ENCODE results near the gene TEX48.

TEX48 gene, protein sequence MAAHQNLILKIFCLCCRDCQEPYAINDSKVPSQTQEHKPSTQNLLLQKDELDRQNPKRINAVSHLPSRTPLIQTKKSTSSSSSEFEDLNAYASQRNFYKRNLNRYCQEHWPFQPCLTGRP

GRCh38 chr9:114681594-114682332 lies at the start of gene TEX48:
TEX48 (minus strand) TSS chr9:114682192; CDS start chr9:114671723, 10,469 bp downstream.
- DNase-seq, result peak; percentile 84

GRCh38 chr9:114731701-114732100 lies 49.7 kb upstream of the TEX48 start:
- no peak for DNase-seq

- no peak for DNase-seq
These were observed 47.7 kb upstream of the TEX48 start for GRCh38 chr9:114729706-114730105.

DNA sequence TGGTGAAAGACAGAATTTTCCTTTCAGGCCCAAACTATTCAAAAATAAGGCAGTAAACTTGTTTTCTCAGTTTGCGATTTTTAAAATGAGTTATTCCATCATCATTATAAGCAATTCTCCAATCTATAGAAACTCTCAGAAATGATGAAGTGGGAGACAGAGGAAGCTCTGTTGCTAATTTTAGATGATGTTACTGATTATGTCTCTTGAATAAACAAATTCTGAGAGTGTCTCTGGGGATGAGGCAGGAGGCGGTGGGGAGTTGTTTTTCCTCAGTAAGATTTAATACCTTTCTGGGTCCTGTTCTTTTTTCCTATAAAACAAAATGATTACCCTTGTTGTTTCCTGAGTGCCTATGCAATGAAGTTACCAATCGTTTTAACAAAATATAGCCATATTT lies 43.9 kb upstream of the TEX48 start:
- no peak for DNase-seq

DNA sequence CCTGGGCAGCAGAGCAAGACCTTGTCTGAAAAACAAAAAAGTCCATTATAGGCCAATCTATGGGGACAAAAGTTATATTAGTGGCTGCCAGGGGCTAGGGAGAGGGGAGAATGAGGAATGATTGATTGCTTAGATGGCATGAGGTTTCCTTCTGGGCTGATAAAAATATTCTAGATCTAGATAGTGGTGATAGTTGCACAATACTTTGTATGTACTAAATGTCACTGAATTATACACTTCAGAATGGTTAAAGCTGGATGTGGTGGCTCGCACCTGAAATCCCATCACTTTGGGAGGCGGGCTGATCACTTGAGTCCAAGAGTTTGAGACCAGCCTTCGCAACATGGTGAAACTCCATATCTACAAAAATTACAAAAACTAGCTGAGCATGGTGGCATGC lies 42.8 kb upstream of the TEX48 start:
- peak; percentile 30 for DNase-seq

DNA sequence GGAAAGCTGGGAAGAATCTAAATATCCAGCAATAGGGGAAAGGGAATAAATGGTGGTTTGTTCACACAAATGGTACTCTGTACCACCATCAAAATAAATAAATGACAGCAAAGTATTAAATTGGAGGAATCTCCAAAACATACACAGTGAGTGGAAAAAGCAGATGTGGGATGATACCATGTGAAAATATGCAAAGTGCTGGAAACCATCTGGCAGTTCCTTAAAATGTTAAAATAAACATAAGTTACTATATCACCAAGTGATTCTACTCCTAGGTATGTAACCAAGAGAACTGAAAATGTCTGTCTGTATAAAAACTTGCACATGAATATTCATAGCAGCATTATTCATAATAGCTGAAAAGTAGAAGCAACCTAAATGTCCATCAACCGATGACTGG lies 41.9 kb upstream of the TEX48 start:
- DNase-seq, result no peak

GRCh38 chr9:114722937-114723620 lies 41.1 kb upstream of the TEX48 start:
- no peak for DNase-seq

- DNase-seq, result no peak
These were observed 40.2 kb upstream of the TEX48 start for GRCh38 chr9:114722081-114722621.

- DNase-seq, result no peak
These were observed 39.6 kb upstream of the TEX48 start for GRCh38 chr9:114721491-114722079.

- no peak for DNase-seq
These were observed 38.2 kb upstream of the TEX48 start for GRCh38 chr9:114720086-114720676.

DNA sequence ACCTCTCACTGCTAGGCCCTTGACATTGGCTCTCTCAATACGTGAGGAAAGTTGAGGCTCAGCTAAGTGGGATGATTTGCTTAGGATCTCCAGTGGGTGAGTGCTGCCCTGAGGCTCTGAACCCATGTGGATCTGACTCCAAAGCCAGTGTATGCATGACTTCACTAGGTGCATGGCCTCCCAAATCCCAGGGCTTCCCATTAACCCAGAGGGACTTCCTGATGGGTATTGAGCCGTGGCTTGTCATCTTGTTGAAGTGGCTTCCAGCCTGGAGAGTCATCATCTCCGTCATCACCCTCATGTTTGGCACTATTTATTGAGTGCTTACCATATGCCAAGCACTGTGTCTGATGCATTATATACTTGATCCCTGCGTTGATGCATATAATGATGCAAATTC lies 37.3 kb upstream of the TEX48 start:
- DNase-seq, result no peak

DNA sequence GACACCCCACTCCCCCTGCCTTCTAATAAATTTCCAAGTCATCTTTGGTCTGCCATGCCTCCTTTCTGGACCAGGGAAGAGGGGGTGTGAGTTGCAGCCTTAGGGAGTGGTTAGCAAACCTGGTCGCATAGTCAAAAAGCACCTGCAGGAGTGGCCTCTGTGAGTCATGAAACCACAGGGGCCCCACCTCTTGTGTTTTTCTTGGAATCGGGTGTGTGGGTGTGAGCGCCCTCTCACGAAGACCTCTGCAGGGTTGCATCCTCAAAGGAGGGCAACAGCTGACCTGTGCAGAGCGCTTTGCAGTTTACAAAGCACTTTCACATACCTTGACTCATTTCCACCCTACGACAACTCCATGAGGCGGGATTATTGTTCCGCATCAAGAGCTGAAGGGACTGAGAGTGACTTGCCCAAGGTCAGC lies 36.8 kb upstream of the TEX48 start:
- DNase-seq, result no peak

- DNase-seq, result no peak
These were observed 36.0 kb upstream of the TEX48 start for GRCh38 chr9:114717908-114718486.

- DNase-seq, result no peak
These were observed 27.6 kb upstream of the TEX48 start for GRCh38 chr9:114709636-114710035.

GRCh38 chr9:114706711-114707110 lies 24.7 kb upstream of the TEX48 start:
- DNase-seq, result no peak

DNA sequence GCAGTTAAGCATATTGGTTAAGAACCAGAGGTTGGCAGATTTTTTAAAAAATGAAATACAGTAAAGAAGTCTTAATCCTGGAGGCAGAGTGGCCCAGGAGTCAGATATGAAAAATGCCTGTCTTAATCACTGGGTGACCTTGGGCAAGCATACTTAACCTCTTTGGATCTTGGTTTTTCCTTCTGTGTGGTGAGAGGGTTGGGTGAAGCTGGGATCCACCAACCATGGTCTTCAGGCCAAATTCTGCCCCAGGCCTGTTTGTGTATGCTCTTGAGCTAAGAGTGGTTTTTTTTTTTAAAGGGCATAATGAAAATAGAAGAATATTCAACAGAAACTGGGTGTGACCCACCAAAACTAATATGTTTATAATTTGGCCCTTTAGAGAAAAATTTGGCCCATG lies 20.0 kb upstream of the TEX48 start:
- no peak for DNase-seq

- no peak for DNase-seq
These were observed 16.0 kb upstream of the TEX48 start for GRCh38 chr9:114697951-114698351.

- DNase-seq, result peak; percentile 22
These were observed 15.0 kb upstream of the TEX48 start for GRCh38 chr9:114696814-114697544.

DNA sequence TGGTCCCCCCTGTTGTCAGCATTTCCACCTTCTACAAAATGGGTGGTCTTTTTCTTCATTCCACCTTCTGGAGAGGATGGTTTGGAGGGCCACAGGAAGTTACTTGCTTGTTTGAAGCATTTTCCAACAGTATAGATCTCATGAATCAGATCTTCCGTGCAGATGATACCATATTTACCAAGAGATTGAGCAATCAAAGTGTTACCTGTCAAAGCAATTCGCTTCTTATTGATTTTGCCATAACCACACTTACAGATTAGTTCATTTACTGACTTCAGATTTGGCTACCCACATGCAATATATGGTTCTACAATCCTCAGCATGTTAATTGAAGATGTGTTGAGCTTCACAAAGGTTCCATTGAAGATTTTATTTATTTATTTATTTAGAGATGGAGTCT lies 14.0 kb upstream of the TEX48 start:
- DNase-seq, result no peak

GRCh38 chr9:114694719-114695269 lies 12.8 kb upstream of the TEX48 start:
- no peak for DNase-seq

GRCh38 chr9:114694146-114694545 lies 12.2 kb upstream of the TEX48 start:
- no peak for DNase-seq
